K562 (cell line): ENCODE measurements around the gene LETM1. TPM values are rescaled to one million over a fixed set of nuclear protein-coding genes. Genes with fewer than 3 reads are reported as not detected.

Source experiments
- CCNT2 ChIP-seq: IDR thresholded peaks from 2 replicates; pipeline ENCODE4 v1.6.1; 2011; ENCODE audit warnings: borderline replicate concordance, low read depth, mild to moderate bottlenecking, moderate library complexity, mixed read lengths, low read length; ENCODE audit not compliant: insufficient read length; ENCODE audit errors: extremely low read depth
- CTCF ChIP-seq, 3 experiments: IDR thresholded peaks in 2 of 3; conservative IDR thresholded peaks in 1 of 3; 2 replicates each; pipeline ENCODE4 v1.5.1; 2011 to 2012; ENCODE audit warnings: low read length in 3 of 3, mild to moderate bottlenecking in 3 of 3, control low read depth in 2 of 3, improper control_type of control experiment in 1 of 3, inconsistent platforms in 1 of 3, low read depth in 1 of 3, mixed read lengths in 1 of 3, moderate library complexity in 1 of 3; ENCODE audit not compliant: insufficient read depth in 2 of 3
- CXXC5 ChIP-seq: fragments of 250-450 bp; sonication (Bioruptor Pico); IDR thresholded peaks from 2 replicates; pipeline ENCODE4 v1.8.0; 2022; ENCODE audit warnings: inconsistent platforms, mild to moderate bottlenecking, moderate library complexity
- EP400 ChIP-seq: fragments of 450-650 bp; IDR thresholded peaks from 2 replicates; pipeline ENCODE4 v1.6.1; 2017; ENCODE audit warnings: antibody characterized with exemption, mild to moderate bottlenecking, moderate library complexity
- ETV6 ChIP-seq, 3 experiments: fragments of 150-350 bp in 1 of 3; sonication (generic) in 1 of 3; formaldehyde crosslinking in 1 of 3; IDR thresholded peaks; 2 replicates each; pipeline versions ENCODE4 v1.6.1 to v1.8.0; 2014 to 2022; ENCODE audit warnings: borderline replicate concordance in 2 of 3, low read depth in 2 of 3, antibody characterized with exemption in 1 of 3, low read length in 1 of 3, mild to moderate bottlenecking in 1 of 3, missing genetic modification reagents in 1 of 3
- FOXP1 ChIP-seq: sonication (generic); formaldehyde crosslinking; IDR thresholded peaks from 2 replicates; pipeline ENCODE4 v1.8.0; 2022; ENCODE audit warnings: mild to moderate bottlenecking, missing genetic modification reagents
- GATAD2A ChIP-seq: fragments of 450-650 bp; IDR thresholded peaks from 2 replicates; pipeline ENCODE4 v1.6.1; 2017
- KDM2B ChIP-seq: fragments of 250-450 bp; sonication (Bioruptor Pico); IDR thresholded peaks from 2 replicates; pipeline ENCODE4 v1.8.0; 2021; ENCODE audit warnings: mild to moderate bottlenecking, moderate library complexity
- NR3C1 ChIP-seq: sonication (generic); formaldehyde crosslinking; IDR thresholded peaks from 2 replicates; pipeline ENCODE4 v1.8.1; 2022; ENCODE audit warnings: missing genetic modification reagents
- POLR2G ChIP-seq: fragments of 200-400 bp; formaldehyde crosslinking; IDR thresholded peaks from 2 replicates; pipeline ENCODE4 v1.6.1; 2017; ENCODE audit warnings: low read depth, mild to moderate bottlenecking, antibody characterized with exemption, low read length, moderate library complexity
- RBM15 ChIP-seq: fragments of 200-400 bp; formaldehyde crosslinking; IDR thresholded peaks from 2 replicates; pipeline ENCODE4 v1.6.1; 2018; ENCODE audit warnings: mild to moderate bottlenecking, low read length, moderate library complexity; ENCODE audit not compliant: insufficient read depth
- RBM25 ChIP-seq: fragments of 200-400 bp; formaldehyde crosslinking; IDR thresholded peaks from 2 replicates; pipeline ENCODE4 v1.6.1; 2018; ENCODE audit warnings: low read length, low read depth, moderate library complexity; ENCODE audit not compliant: severe bottlenecking
- ZNF263 ChIP-seq: sonication (generic); formaldehyde crosslinking; IDR thresholded peaks from 2 replicates; pipeline ENCODE4 v1.8.0; 2022; ENCODE audit warnings: mild to moderate bottlenecking, missing genetic modification reagents, borderline replicate concordance
- ZNF592 ChIP-seq: fragments of 450-650 bp; IDR thresholded peaks from 2 replicates; pipeline ENCODE4 v1.6.1; 2017; ENCODE audit warnings: antibody characterized with exemption, mild to moderate bottlenecking
- ZNF668 ChIP-seq: fragments of 250-450 bp; sonication (Bioruptor Pico); IDR thresholded peaks from 2 replicates; pipeline ENCODE4 v1.8.0; 2022; ENCODE audit warnings: mild to moderate bottlenecking, inconsistent platforms
- ZNF766 ChIP-seq: fragments of 200-800 bp; sonication (Bioruptor generic); conservative IDR thresholded peaks from 2 replicates; pipeline ENCODE4 v1.6.1; 2016; ENCODE audit warnings: missing genetic modification characterization, missing compliant biosample characterization
- polyA plus RNA-seq, 8 experiments: library from polyadenylated mRNA; depleted of rRNA in 4 of 8; stranded (reverse) in 5 of 8; unstranded in 3 of 8; fragments of >200 nt; fragmentation: Nextera tagmentation in 2 of 8; fragmentation: Illumina TruSeq in 1 of 8; extraction: Ambion mirVana in 2 of 8; extraction: Trizol in 1 of 8; gene quantifications; 2 replicates each; pipeline versions ENCODE4 v1.2.1 to v1.2.3, GENCODE V29; 2011 to 2014; ENCODE audit warnings: inconsistent platforms in 1 of 8, missing spikeins in 1 of 8
- total RNA-seq, 7 experiments: library from RNA; depleted of rRNA in 6 of 7; stranded (reverse); fragments of >200 nt in 6 of 7; fragmentation: Illumina TruSeq in 2 of 7; extraction: Trizol in 2 of 7; gene quantifications; 2 replicates each; pipeline versions ENCODE4 v1.2.1 to v1.2.3, GENCODE V29; 2011 to 2021; ENCODE audit warnings: low replicate concordance in 1 of 7

Gene LETM1
- total and polyA plus RNA-seq, 9 of the 15 experiments (the other 6 are each of a cell fraction or from before 2014, with no cell fraction given): 3.9 to 109 (median 35.0) TPM

- peak; percentile 80 for TF ChIP-seq EP400
- TF ChIP-seq ETV6 (IDR thresholded peaks at IDR 0.05; ENCODE audit: borderline replicate concordance in 1 of 2, low read depth in 2 of 2, low read length in 1 of 2): no peak
- 0 out of 2 replicates have a peak, but pooled peaks have one; percentile 40 for TF ChIP-seq ETV6 (CRISPR knock-in tag; IDR thresholded peaks at IDR 0.05; ENCODE audit: borderline replicate concordance)
- TF ChIP-seq GATAD2A: peak; percentile 16; the same call in 1 of the 2 replicates
- peak; percentile 78 for TF ChIP-seq CCNT2
- peak; percentile 96 for TF ChIP-seq POLR2G
- TF ChIP-seq FOXP1 (CRISPR knock-in tag): 0 out of 2 replicates have a peak, but pooled peaks have one; percentile 52
- TF ChIP-seq RBM25: peak; percentile 63
- peak; percentile 20; the same call in 1 of the 2 replicates for TF ChIP-seq ZNF263 (CRISPR knock-in tag)
- peak; percentile 78; the same call in 1 of the 2 replicates for TF ChIP-seq KDM2B (CRISPR knock-in tag)
- peak; percentile 58 for TF ChIP-seq ZNF592
- TF ChIP-seq NR3C1 (CRISPR knock-in tag): peak; percentile 75; the same call in 1 of the 2 replicates
- peak; percentile 96 for TF ChIP-seq CXXC5 (CRISPR knock-in tag)
- TF ChIP-seq ZNF668: no peak
- TF ChIP-seq ZNF766 (CRISPR knock-in tag): peak; percentile 92
- TF ChIP-seq RBM15: no peak
- TF ChIP-seq CTCF (IDR thresholded peaks at IDR 0.05 in 2 of 3, conservative IDR thresholded peaks at IDR 0.05 in 1 of 3; ENCODE audit: insufficient read depth in 2 of 3, low read depth in 1 of 3, low read length in 3 of 3): peak; percentile 31 to 54 (median 46); a peak in 5 of 6 replicates
- TF ChIP-seq, all 486 proteins: peak for 135
Measured at GRCh38 chr4:1856071-1856942, at the start of gene LETM1 (continued).
